ENCODE data around the gene BTF3L4.
A peak's percentile ranks its signal among the peaks of the same experiment; 100 is the strongest.

The BTF3L4 gene

GRCh38 chr1:52127181-52128180 is 71.4 kb downstream of the BTF3L4 start:
- peak; percentile 59 for DNase-seq

GRCh38 chr1:52139817-52140540 is 83.9 kb downstream of the BTF3L4 start:
- DNase-seq = peak; percentile 79
